Renal cortex interstitium (tissue), 11 donors: Measurements from ENCODE around the gene SPATA16. TPM values are rescaled to one million over a fixed set of nuclear protein-coding genes. Genes with fewer than 3 reads are reported as not detected.
"Not testable (repeated sequence)": the region's sequence is repeated elsewhere in the genome, so short reads cannot be mapped to it uniquely, and the experiment has no call there.

Source experiments
- DNase-seq, 11 donors: peaks; one replicate each; pipeline ENCODE4 v3.0.0-alpha.2; 2013; ENCODE audit warnings: low read depth in 9 of 11, low spot score in 4 of 11; ENCODE audit errors: extremely low read depth in 1 of 11
- polyA plus RNA-seq, 3 donors: library from polyadenylated mRNA; unstranded; fragments of 120-200 nt; gene quantifications; one replicate each; pipeline ENCODE4 v1.2.1, GENCODE V29; 2013; ENCODE audit not compliant: insufficient read length in 3 of 3

Gene SPATA16
- polyA plus RNA-seq, 3 donors: not detected

GRCh38 chr3:173066044-173067004, 74.7 kb downstream of the SPATA16 start:
- no peak for DNase-seq

DNA sequence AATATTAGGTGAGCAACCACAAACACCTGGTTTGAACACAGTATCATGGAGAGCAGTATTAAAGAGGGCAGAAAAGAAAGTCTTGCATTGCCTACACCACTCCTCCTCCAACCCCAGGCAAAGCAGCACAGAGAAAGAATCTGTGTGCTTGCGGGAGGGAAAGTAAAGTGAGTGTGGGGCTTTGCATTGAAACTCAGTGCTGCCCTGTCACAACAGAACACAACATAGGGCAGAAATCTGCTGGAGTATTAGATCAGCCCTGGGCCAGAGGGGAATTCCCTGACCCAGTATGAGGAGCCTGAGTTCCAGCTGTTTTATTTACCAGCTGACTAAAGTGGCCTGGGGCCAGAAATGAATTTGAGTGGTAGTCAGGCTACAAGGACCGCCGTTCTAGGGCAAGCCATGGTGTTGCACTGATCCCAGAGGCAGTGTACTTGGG, 75.5 kb downstream of the SPATA16 start:
- peak in 2 of 11 donors; percentile 12 for DNase-seq

DNA sequence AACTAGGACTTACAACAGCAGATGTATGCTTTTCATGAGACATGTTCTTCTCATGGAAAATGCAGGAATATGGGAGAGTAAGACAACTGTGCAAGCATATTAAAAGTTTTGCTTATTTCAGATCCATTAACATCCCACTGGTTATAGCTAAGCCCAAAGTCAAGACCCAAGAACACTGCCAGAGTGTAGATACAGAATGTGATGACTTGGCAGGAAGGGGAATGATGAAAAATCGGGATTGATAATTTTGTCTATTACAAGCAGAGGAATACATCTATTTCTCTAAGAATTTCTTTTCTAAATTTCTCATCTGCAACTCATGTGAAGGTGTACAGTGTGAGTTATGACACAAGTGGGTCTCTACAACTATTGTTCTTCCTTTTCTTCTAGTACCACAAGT, 76.4 kb downstream of the SPATA16 start:
- no peak for DNase-seq

DNA sequence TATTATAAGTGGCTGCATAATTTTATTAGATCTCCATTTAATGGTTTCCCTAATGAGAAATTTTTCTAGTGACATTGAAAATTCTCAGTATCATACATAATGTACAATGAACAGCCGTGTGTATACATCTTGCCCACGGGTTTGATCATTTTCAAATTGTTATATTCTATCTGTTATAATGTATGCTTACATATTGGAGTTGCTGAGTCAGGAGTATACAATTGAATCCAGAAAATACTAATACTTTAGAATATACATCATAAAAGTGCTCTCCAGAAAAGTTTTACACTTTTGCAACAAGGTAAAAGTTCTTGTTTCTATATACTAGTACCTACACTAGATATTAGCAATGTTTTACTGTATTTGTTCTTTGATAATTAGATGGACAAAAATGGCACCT, 82.8 kb downstream of the SPATA16 start:
- DNase-seq: no peak

GRCh38 chr3:173055228-173055933, 85.7 kb downstream of the SPATA16 start:
- DNase-seq: no peak

DNA sequence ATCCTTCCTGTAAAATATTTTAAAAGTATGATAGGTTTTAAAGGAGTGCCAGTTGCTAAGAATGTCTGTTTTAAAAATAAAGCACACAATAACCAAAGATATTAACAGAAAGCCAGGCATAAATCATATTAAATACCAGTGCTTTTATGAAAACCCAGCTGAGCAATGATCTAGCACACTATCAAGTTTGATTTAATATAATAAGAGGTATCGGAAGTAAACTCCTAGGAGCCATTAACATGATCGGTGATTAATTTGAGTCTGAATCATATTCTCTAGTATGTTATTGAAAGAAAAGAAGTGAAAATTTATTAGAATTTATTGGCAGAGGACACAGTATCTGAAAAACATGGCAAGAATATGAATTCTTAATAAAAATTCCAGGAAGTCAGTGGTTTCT, 91.7 kb downstream of the SPATA16 start:
- no peak for DNase-seq

- no peak for DNase-seq
These were observed 95.2 kb downstream of the SPATA16 start for GRCh38 chr3:173045770-173046382.

DNA sequence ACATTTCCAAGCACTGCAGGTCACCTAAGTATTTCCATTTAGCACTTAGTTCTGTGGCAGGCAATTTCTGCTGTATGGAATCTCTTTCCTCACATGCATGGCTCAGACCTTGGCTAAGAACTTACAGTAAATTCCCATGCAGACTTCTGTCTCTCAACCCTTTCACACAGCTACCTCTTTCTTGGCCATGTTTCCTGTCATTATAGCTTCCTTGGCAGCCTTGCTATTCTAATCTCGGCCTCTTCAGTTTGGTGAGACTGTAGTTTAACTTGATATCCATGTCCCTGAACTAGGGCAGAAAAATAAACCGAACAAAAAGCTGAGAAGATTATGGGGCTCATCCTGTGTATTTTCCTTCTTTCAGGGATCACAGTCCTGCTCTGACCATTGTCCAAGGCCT, 96.0 kb downstream of the SPATA16 start:
- no peak for DNase-seq

DNA sequence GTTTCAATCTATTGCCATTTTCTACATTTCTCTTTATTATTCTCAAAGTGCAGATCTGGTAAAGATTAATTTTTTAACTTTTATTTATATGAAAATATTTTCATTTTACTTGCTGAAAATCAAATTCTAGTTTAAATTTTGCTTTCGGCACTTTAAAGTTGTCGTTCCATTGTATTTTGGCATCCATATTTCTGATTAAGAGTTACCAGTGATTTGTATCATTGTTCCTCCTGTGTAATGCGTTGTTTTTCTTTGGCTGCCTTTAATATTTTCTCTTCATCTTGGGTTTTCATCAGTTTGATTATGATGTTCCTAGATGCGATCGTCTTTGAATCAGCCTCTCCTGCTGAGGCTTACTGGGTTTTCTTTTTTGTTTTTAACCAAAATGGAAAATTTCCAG, 97.3 kb downstream of the SPATA16 start:
- DNase-seq: no peak

GRCh38 chr3:173038484-173038871, 102.6 kb downstream of the SPATA16 start:
- no peak for DNase-seq

DNA sequence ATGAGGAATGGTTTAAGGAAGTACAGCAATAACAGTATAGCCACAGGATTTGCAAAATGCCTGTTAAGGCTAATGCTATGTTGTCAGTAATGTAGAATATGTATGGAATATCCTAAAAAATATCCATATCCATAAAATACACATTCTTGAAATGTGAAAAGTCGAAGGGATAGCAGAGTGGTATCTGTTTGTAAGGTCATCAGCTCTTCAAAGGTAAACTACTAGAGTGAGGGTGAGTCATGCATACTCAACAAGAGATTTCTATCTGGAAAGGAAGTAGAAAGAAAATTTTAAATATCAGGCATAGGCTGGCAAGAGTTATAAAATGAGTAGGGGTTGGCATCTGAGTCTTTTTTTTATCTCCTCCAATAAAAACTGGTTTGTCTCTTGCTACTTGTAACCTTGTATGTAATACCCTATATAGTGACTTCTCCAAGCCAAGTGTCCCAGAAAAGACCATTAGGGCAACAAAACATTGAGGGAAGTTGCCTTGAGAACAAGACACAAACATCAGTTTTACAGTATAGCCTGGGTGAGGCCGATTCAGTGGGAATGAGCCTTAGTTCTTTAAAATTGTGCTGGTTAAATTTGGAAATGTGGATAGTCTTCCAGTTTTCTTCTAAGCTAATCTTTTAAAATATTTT, 103.1 kb downstream of the SPATA16 start:
- DNase-seq: no peak

GRCh38 chr3:173030273-173030672, 110.8 kb downstream of the SPATA16 start:
- no peak for DNase-seq

GRCh38 chr3:173028351-173028750, 112.7 kb downstream of the SPATA16 start:
- DNase-seq: no peak

DNA sequence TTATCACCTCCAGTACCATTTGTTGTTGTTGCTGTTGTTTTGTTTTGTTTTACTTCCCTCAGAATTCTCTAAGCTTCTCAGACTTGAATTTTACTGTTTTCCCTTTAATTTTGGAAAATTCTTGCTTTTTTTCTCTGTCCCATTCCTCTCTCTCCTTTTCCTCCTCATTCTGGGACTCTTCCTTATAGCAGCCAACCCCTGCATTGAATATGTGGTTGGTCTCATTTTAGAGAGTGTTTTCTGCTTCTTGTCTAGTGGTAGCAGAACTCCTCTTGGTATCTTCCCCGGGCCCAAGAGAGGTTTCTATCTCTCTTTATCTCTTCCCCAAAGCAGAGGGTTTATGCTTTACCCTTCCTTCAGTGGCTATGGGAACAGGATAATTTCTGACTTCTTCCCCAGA, 113.6 kb downstream of the SPATA16 start:
- DNase-seq: no peak

DNA sequence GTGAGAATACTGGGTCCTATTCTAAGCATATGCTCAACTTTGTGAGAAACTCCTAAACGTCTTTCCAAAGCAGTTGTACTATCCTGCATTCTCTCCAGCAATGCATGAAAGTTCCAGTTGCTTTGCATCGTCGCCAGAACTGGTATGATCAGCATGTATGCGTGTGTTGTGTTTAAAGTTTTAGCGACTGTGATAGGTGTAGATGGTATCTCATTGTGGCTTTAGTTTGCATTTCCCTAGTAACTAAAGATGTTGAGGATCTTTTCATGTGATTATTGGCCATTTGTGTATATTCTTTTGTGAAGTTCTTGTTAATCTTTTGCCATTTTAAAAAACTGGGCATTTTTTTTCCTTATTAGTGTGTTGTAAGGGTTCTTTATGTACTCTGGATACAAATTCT, 115.1 kb downstream of the SPATA16 start:
- no peak for DNase-seq

GRCh38 chr3:173021547-173022185, 119.4 kb downstream of the SPATA16 start:
- no peak for DNase-seq

DNA sequence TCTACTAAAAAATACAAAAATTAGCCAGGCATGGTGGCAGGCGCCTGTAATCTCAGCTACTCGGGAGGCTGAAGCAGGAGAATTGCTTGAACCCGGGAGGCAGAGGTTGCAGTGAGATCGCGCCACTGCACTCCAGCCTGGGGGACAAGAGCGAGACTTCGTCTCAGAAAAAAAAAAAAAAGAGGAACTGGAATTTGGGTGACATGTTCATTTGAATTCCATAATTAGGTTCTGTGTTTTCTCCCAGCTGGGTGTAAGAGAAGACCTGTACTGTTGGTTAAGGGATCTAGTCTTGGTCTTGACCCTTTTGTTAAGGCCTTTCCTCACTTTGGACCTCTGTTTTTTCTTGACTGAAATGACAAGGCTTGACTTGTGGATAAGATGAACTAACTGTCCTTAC, 120.9 kb downstream of the SPATA16 start:
- DNase-seq: not testable (repeated sequence)

GRCh38 chr3:173019378-173019777, 121.7 kb downstream of the SPATA16 start:
- no peak for DNase-seq

GRCh38 chr3:173018758-173019157, 122.3 kb downstream of the SPATA16 start:
- DNase-seq: no peak
